ENCODE measurements around the gene LMNA. TPM values are rescaled to one million over a fixed set of nuclear protein-coding genes. Genes with fewer than 3 reads are reported as not detected.

The LMNA gene
- total RNA-seq, 6 experiments from 2014 or later, result 79.4 to 129 (median 98.8) TPM

- DNase-seq (no peak), ATAC-seq (peak; percentile 1 to 25 (median 14))
- no peak overlapping the region for H3K27ac ChIP-seq
- no peaks in the 10 kb centered on the region for H3K36me3 ChIP-seq
- no peak for TF ChIP-seq POLR2A (IDR thresholded peaks at IDR 0.05)
- no peak for TF ChIP-seq CTCF (IDR thresholded peaks at IDR 0.05)
- H3K4me1 ChIP-seq, result peaks cover 0 to 17% (median 8%) of the 10 kb centered on the region in 4 donors
- no peaks in the 10 kb centered on the region for H3K9me3 ChIP-seq
- no peak overlapping the region for H3K4me3 ChIP-seq
- WGBS (ENCODE audit: insufficient coverage, low coverage, low lambda C conversion rate, missing lambda C conversion rate), result 37% methylated on average over 5 of the region's 5 CpGs
- no peaks in the 10 kb centered on the region for H3K27me3 ChIP-seq
- intact Hi-C loops (cut with DNase I), result no loop called here
Measured at GRCh38 chr1:156090138-156090839, 24.2 kb upstream of the LMNA start.

- DNase-seq (peak; percentile 87 to 88 (median 87)), ATAC-seq (peak; percentile 77 to 84 (median 82))
- 92% methylated on average over 2 of the region's 14 CpGs for WGBS (ENCODE audit: insufficient coverage, low coverage, low lambda C conversion rate, missing lambda C conversion rate)
- TF ChIP-seq CTCF (IDR thresholded peaks at IDR 0.05) (peak; percentile 73 to 88 (median 82)), POLR2A (IDR thresholded peaks at IDR 0.05) (no peak)
- no peaks in the 10 kb centered on the region for H3K9me3 ChIP-seq
- H3K4me3 ChIP-seq, result no peak overlapping the region
- no peak overlapping the region for H3K27ac ChIP-seq
- H3K27me3 ChIP-seq, result no peaks in the 10 kb centered on the region
- H3K36me3 ChIP-seq, result no peaks in the 10 kb centered on the region
- H3K4me1 ChIP-seq, result peaks cover 0 to 13% (median 6%) of the 10 kb centered on the region in 4 donors
- intact Hi-C loops (cut with DNase I), result no loop called here
Measured at GRCh38 chr1:156090840-156091188, 23.7 kb upstream of the LMNA start.

- ATAC-seq, result no peak
- Histone ChIP-seq H3K4me1 (peaks cover 0 to 9% (median 3%) of the 10 kb centered on the region in 4 donors), H3K4me3 (no peak overlapping the region), H3K27ac (no peak overlapping the region), H3K27me3 (no peaks in the 10 kb centered on the region), H3K9me3 (no peaks in the 10 kb centered on the region), H3K36me3 (no peaks in the 10 kb centered on the region)
- intact Hi-C loops (cut with DNase I), result no loop called here
- WGBS (ENCODE audit: insufficient coverage, low coverage, low lambda C conversion rate, missing lambda C conversion rate), result 59% methylated on average over 2 of the region's 2 CpGs
- TF ChIP-seq CTCF (IDR thresholded peaks at IDR 0.05) (no peak), POLR2A (IDR thresholded peaks at IDR 0.05) (no peak)
- no peak for DNase-seq
Measured at GRCh38 chr1:156091610-156092009, 22.9 kb upstream of the LMNA start.

- no peaks in the 10 kb centered on the region for H3K9me3 ChIP-seq
- no peak overlapping the region for H3K27ac ChIP-seq
- H3K4me1 ChIP-seq, result peaks cover 0 to 7% (median under 1%) of the 10 kb centered on the region in 4 donors
- H3K27me3 ChIP-seq, result no peaks in the 10 kb centered on the region
- intact Hi-C loops (cut with DNase I), result loop anchor here (2.0 to 5.0 kb wide), 2 partner anchors 31 to 36 kb away; no protein-coding TSS in a partner anchor
- TF ChIP-seq POLR2A (IDR thresholded peaks at IDR 0.05) (no peak), CTCF (IDR thresholded peaks at IDR 0.05) (no peak)
- DNase-seq, result no peak
- no peak for ATAC-seq
- no peaks in the 10 kb centered on the region for H3K36me3 ChIP-seq
- no peak overlapping the region for H3K4me3 ChIP-seq
- 85% methylated on average over 3 of the region's 3 CpGs for WGBS (ENCODE audit: insufficient coverage, low coverage, low lambda C conversion rate, missing lambda C conversion rate)
Measured at GRCh38 chr1:156095906-156096508, 18.5 kb upstream of the LMNA start.

Measured in right lobe of liver (tissue), 6 donors.